Mesenchymal stem cell (in vitro differentiated cells and primary cell): ENCODE results near the gene TRHDE.

Source experiments
- DNase-seq: peaks from one replicate; pipeline ENCODE4 v3.0.0-alpha.2; 2013
- H2AFZ ChIP-seq: one replicate; pipeline ENCODE4 v1.6.1; 2013; ENCODE audit warnings: low read depth, mild to moderate bottlenecking, control low read depth, inconsistent platforms, low read length, moderate library complexity
- H2AK5ac ChIP-seq: 2 replicates; pipeline ENCODE4 v1.6.1; 2013; ENCODE audit warnings: low read length, moderate library complexity, mild to moderate bottlenecking, inconsistent platforms; ENCODE audit not compliant: severe bottlenecking
- H2BK120ac ChIP-seq: one replicate; pipeline ENCODE4 v1.6.1; 2013; ENCODE audit warnings: low read depth, mild to moderate bottlenecking, inconsistent platforms, low read length, moderate library complexity
- H2BK12ac ChIP-seq, 2 experiments: one replicate each; pipeline ENCODE4 v1.6.1; 2013; ENCODE audit warnings: inconsistent platforms in 2 of 2, low read length in 2 of 2, mild to moderate bottlenecking in 2 of 2, moderate library complexity in 2 of 2, control low read depth in 1 of 2
- H2BK15ac ChIP-seq: one replicate; pipeline ENCODE4 v1.6.1; 2013; ENCODE audit warnings: mild to moderate bottlenecking, low read depth, inconsistent platforms; ENCODE audit not compliant: poor library complexity, severe bottlenecking
- H2BK5ac ChIP-seq: 2 replicates; pipeline ENCODE4 v1.6.1; 2013; ENCODE audit warnings: low read depth, mild to moderate bottlenecking, low read length, control low read depth, inconsistent platforms; ENCODE audit not compliant: poor library complexity, severe bottlenecking
- H3K14ac ChIP-seq, 2 experiments: one replicate each; pipeline ENCODE4 v1.6.1; 2013; ENCODE audit warnings: inconsistent platforms in 2 of 2, low read length in 2 of 2, control low read depth in 1 of 2, mild to moderate bottlenecking in 1 of 2, moderate library complexity in 1 of 2
- H3K18ac ChIP-seq, 2 experiments: one replicate each; pipeline ENCODE4 v1.6.1; 2013; ENCODE audit warnings: inconsistent platforms in 2 of 2, low read length in 2 of 2, control low read depth in 1 of 2, low read depth in 1 of 2, mild to moderate bottlenecking in 1 of 2
- H3K23ac ChIP-seq, 2 experiments: one replicate each; pipeline ENCODE4 v1.6.1; 2013; ENCODE audit warnings: inconsistent platforms in 2 of 2, low read length in 2 of 2, mild to moderate bottlenecking in 2 of 2, moderate library complexity in 2 of 2, control low read depth in 1 of 2
- H3K27ac ChIP-seq: 2 replicates; pipeline ENCODE4 v1.5.1; 2013; ENCODE audit warnings: mild to moderate bottlenecking, moderate library complexity, low read length, control low read depth, inconsistent platforms; ENCODE audit not compliant: poor library complexity, severe bottlenecking
- H3K27me3 ChIP-seq, 2 experiments: 2 replicates each; pipeline versions ENCODE4 v1.6.1 to v1.7.0; 2013; ENCODE audit warnings: low read length in 2 of 2, mild to moderate bottlenecking in 2 of 2, moderate library complexity in 2 of 2, control low read depth in 1 of 2, inconsistent platforms in 1 of 2; ENCODE audit not compliant: control insufficient read depth in 1 of 2, insufficient read depth in 1 of 2
- H3K36me3 ChIP-seq, 2 experiments: 2 replicates each; pipeline versions ENCODE4 v1.6.1 to v1.7.0; 2013; ENCODE audit warnings: low read length in 2 of 2, control low read depth in 1 of 2, inconsistent platforms in 1 of 2, low read depth in 1 of 2, mild to moderate bottlenecking in 1 of 2; ENCODE audit not compliant: insufficient read depth in 2 of 2, control insufficient read depth in 1 of 2
- H3K4ac ChIP-seq, 2 experiments: one replicate each; pipeline ENCODE4 v1.6.1; 2013; ENCODE audit warnings: inconsistent platforms in 2 of 2, low read length in 2 of 2, mild to moderate bottlenecking in 2 of 2, moderate library complexity in 2 of 2, control low read depth in 1 of 2, low read depth in 1 of 2
- H3K4me1 ChIP-seq: 2 replicates; pipeline ENCODE4 v1.6.1; 2013; ENCODE audit warnings: low read depth, low read length, control low read depth; ENCODE audit not compliant: control insufficient read depth, insufficient read depth
- H3K4me2 ChIP-seq: 2 replicates; pipeline ENCODE4 v1.6.1; 2013; ENCODE audit warnings: low read length, mild to moderate bottlenecking, inconsistent platforms; ENCODE audit not compliant: poor library complexity, severe bottlenecking
- H3K4me3 ChIP-seq, 2 experiments: 2 replicates each; pipeline versions ENCODE4 v1.5.1 to v1.7.0; 2013; ENCODE audit warnings: low read length in 2 of 2, mild to moderate bottlenecking in 2 of 2, control low read depth in 1 of 2, low read depth in 1 of 2; ENCODE audit not compliant: insufficient read depth in 1 of 2
- H3K79me1 ChIP-seq: replicated peaks from 2 replicates; pipeline ENCODE4 v1.6.1; 2013; ENCODE audit warnings: mild to moderate bottlenecking, control low read depth, low read length, inconsistent platforms; ENCODE audit not compliant: poor library complexity, severe bottlenecking
- H3K9ac ChIP-seq: 2 replicates; pipeline ENCODE4 v1.7.0; 2013; ENCODE audit warnings: mild to moderate bottlenecking, low read length, moderate library complexity
- H3K9me3 ChIP-seq: 2 replicates; pipeline ENCODE4 v1.7.0; 2013; ENCODE audit warnings: mild to moderate bottlenecking, low read length; ENCODE audit not compliant: control insufficient read depth
- H4K8ac ChIP-seq: one replicate; pipeline ENCODE4 v1.6.1; 2013; ENCODE audit warnings: inconsistent platforms, mild to moderate bottlenecking, low read length, moderate library complexity
- H4K91ac ChIP-seq: one replicate; pipeline ENCODE4 v1.6.1; 2013; ENCODE audit warnings: mild to moderate bottlenecking, low read length, inconsistent platforms
- whole genome bisulfite sequencing: methylation state at CpG from one replicate; pipeline ENCODE4 v1.1.7; 2013; ENCODE audit warnings: mixed read lengths; 5-methylcytosine and 5-hydroxymethylcytosine counted together

The TRHDE gene

DNA sequence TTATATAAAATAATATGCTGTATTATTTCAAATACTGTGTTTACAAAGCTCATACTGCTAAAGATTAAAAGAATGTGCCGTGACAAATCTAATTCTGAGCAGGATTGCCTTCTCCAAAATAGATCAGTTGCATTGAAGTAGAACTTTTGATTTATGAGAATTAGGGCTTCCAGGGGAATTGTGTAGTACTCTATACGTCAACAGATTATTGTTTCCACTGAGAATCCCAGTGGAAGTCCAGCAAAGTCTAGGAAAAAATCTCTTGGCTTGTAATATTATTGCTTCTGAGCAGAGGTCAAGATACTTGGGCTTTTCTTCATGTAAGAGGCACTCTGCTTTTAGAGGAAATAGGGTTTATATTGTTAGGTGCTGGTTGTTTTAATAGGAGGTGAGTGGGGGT is 133.9 kb downstream of the TRHDE start:
- Histone ChIP-seq H2BK5ac (no peak overlapping the region), H3K4ac (no peak overlapping the region), H2AFZ (no peak overlapping the region), H4K8ac (no peak overlapping the region), H3K23ac (no peak overlapping the region), H3K36me3 (no peaks in the 10 kb centered on the region), H3K18ac (no peak overlapping the region), H3K4me1 (no peaks in the 10 kb centered on the region), H3K9me3 (no peaks in the 10 kb centered on the region), H3K9ac (no peak overlapping the region), H3K14ac (no peak overlapping the region), H3K27ac (no peak overlapping the region), H3K4me2 (no peak overlapping the region), H2BK120ac (no peak overlapping the region), H2AK5ac (no peak overlapping the region), H3K4me3 (no peak overlapping the region), H3K79me1 (no peaks in the 10 kb centered on the region), H3K27me3 (no peaks in the 10 kb centered on the region), H2BK15ac (no peak overlapping the region), H2BK12ac (no peak overlapping the region), H4K91ac (no peak overlapping the region)
- no peak for DNase-seq
- 93% methylated on average over 2 of the region's 2 CpGs for WGBS

DNA sequence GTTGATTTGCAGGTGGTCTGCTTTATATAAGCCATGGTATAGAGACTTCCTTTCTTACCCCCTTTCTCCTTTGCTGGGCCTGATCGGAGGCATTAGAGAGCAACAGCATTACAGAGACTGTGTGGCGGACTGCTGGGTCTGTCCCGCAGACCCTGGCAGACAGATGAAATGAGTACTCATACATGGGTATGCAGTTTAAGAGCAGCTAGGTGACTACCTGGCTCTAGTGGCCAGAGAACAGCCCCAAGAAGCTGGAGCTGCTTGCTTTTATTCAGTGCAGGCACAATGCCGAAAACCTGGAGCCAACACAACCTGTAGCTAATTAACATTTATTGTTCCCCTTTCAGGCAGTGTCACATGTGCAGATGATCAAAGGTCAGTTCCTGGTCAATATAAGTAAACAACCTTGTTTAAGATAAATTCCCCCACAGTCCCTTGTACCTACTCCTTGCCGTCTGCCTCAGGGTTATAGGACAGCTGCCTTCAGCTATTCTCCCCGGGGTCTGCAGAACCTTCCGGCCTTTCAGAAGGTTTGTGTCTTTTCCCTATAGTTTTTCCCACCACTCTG is 160.0 kb downstream of the TRHDE start:
- Histone ChIP-seq H3K4me1 (no peaks in the 10 kb centered on the region), H3K79me1 (no peaks in the 10 kb centered on the region), H2AK5ac (no peak overlapping the region), H3K4me2 (peak overlapping the region; percentile 6), H2BK120ac (no peak overlapping the region), H3K23ac (no peak overlapping the region), H3K36me3 (no peaks in the 10 kb centered on the region), H4K8ac (no peak overlapping the region), H3K27ac (no peak overlapping the region), H3K14ac (no peak overlapping the region), H2BK5ac (no peak overlapping the region), H3K9me3 (no peaks in the 10 kb centered on the region), H3K18ac (no peak overlapping the region), H3K4ac (no peak overlapping the region), H4K91ac (no peak overlapping the region), H3K27me3 (no peaks in the 10 kb centered on the region), H2BK15ac (no peak overlapping the region), H3K4me3 (no peak overlapping the region), H3K9ac (no peak overlapping the region), H2AFZ (no peak overlapping the region), H2BK12ac (no peak overlapping the region)
- no peak for DNase-seq
- WGBS = 76% methylated on average over 7 of the region's 7 CpGs

DNA sequence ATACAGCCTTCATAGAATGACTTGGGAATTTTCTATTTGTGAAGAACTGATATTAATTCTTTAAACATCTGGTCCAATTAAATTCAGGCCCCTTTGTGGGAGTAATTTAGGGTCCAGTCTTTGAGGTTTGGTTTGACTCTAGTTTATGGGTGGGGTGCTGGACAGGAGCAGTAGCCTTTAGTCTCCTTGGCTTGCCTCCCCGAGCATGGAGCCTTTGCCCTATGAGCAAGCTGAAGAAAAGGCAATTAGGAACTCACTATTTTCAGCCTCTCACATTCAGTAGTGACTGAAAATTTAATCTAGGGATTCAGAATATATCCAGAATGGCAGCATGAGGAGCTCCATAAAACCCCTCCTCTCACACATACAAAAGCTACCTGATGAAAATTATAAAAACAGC is 161.1 kb downstream of the TRHDE start:
- no peaks in the 10 kb centered on the region for H3K9me3 ChIP-seq
- no peak overlapping the region for H3K9ac ChIP-seq
- H3K4me1 ChIP-seq = no peaks in the 10 kb centered on the region
- no peak overlapping the region for H3K14ac ChIP-seq
- H3K4me3 ChIP-seq = no peak overlapping the region
- H2BK120ac ChIP-seq = no peak overlapping the region
- no peak overlapping the region for H2BK15ac ChIP-seq
- no peak overlapping the region for H2AFZ ChIP-seq
- DNase-seq = no peak
- H3K27ac ChIP-seq = no peak overlapping the region
- H3K23ac ChIP-seq = no peak overlapping the region
- no peak overlapping the region for H3K4ac ChIP-seq
- H2BK12ac ChIP-seq = no peak overlapping the region
- no CpG with 5 or more reads among the region's 1 CpG for WGBS
- no peaks in the 10 kb centered on the region for H3K79me1 ChIP-seq
- no peak overlapping the region for H4K91ac ChIP-seq
- no peaks in the 10 kb centered on the region for H3K27me3 ChIP-seq
- H2AK5ac ChIP-seq = no peak overlapping the region
- no peak overlapping the region for H3K4me2 ChIP-seq
- H4K8ac ChIP-seq = no peak overlapping the region
- no peak overlapping the region for H2BK5ac ChIP-seq
- no peak overlapping the region for H3K18ac ChIP-seq
- no peaks in the 10 kb centered on the region for H3K36me3 ChIP-seq

DNA sequence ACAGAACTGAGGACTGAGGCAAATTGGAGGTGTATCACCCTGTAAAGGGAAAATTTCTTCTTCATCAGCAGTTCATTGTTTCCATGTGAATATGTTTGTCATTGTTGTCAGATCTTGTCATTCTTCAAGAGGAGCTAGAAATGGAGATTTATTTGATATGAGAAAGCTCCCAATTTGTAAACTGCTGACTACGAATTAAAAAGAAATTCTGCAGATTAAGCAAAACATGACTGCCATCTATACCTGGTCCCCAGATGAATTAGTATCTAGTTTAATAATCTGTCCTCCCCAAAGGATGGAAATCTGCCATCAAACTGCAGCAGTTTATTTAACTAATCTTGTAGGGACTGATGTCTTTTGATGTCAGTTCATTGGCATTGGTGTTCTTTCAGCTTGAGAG is 162.8 kb downstream of the TRHDE start:
- no peak overlapping the region for H2AK5ac ChIP-seq
- no peaks in the 10 kb centered on the region for H3K27me3 ChIP-seq
- no peaks in the 10 kb centered on the region for H3K36me3 ChIP-seq
- H3K9me3 ChIP-seq = peaks cover 11% of the 10 kb centered on the region
- no peak overlapping the region for H3K4me2 ChIP-seq
- no peak overlapping the region for H2BK12ac ChIP-seq
- H3K79me1 ChIP-seq = no peaks in the 10 kb centered on the region
- no peak overlapping the region for H2BK120ac ChIP-seq
- H3K4ac ChIP-seq = no peak overlapping the region
- DNase-seq = no peak
- H4K8ac ChIP-seq = no peak overlapping the region
- no peak overlapping the region for H2BK15ac ChIP-seq
- no peak overlapping the region for H3K14ac ChIP-seq
- no peak overlapping the region for H4K91ac ChIP-seq
- no peak overlapping the region for H2BK5ac ChIP-seq
- H3K9ac ChIP-seq = no peak overlapping the region
- H3K18ac ChIP-seq = no peak overlapping the region
- no CpG with 5 or more reads among the region's 1 CpG for WGBS
- H3K4me3 ChIP-seq = no peak overlapping the region
- no peak overlapping the region for H3K27ac ChIP-seq
- H3K4me1 ChIP-seq = no peaks in the 10 kb centered on the region
- H2AFZ ChIP-seq = no peak overlapping the region
- no peak overlapping the region for H3K23ac ChIP-seq
